Breast epithelium (tissue), 3 donors: ENCODE measurements around the gene FAM177B.
A peak's percentile ranks its signal among the peaks of the same experiment; 100 is the strongest.

Source experiments
- POLR2A ChIP-seq: fragments of 450-650 bp; IDR thresholded peaks from one replicate; pipeline ENCODE4 v1.6.1; 2016; ENCODE audit warnings: antibody characterized with exemption, mild to moderate bottlenecking, moderate library complexity
- POLR2AphosphoS5 ChIP-seq, 3 donors: sonication (generic); formaldehyde crosslinking; IDR thresholded peaks; one replicate each; pipeline ENCODE4 v1.6.1; 2017; ENCODE audit warnings: antibody characterized with exemption in 3 of 3
- TF ChIP-seq, protein P1 (sequence below), 3 donors: fragments of 450-650 bp; IDR thresholded peaks; one replicate each; pipeline ENCODE4 v1.5.1; 2016 to 2017; ENCODE audit warnings: antibody characterized with exemption in 3 of 3, mild to moderate bottlenecking in 3 of 3, moderate library complexity in 3 of 3

DNA sequence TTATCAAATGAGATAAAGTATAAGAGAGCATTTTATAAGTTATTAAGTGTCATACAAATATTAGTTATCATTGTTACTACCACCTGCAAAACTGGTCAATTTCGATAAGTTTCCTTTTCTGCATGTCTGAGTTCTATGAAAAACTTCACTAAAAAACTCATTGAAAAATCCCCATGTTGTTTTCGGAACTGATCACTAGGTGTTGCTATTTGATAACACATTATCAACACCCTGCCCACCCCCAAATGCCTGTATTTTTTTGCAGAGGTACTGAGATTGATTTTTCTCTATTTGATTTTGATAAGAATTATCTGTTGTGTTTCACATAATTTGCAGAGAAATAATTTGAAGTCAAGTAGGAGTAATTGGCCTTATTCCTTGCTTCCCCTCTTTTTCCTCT, 55.7 kb downstream of the FAM177B start:
- TF ChIP-seq, protein P1, sequence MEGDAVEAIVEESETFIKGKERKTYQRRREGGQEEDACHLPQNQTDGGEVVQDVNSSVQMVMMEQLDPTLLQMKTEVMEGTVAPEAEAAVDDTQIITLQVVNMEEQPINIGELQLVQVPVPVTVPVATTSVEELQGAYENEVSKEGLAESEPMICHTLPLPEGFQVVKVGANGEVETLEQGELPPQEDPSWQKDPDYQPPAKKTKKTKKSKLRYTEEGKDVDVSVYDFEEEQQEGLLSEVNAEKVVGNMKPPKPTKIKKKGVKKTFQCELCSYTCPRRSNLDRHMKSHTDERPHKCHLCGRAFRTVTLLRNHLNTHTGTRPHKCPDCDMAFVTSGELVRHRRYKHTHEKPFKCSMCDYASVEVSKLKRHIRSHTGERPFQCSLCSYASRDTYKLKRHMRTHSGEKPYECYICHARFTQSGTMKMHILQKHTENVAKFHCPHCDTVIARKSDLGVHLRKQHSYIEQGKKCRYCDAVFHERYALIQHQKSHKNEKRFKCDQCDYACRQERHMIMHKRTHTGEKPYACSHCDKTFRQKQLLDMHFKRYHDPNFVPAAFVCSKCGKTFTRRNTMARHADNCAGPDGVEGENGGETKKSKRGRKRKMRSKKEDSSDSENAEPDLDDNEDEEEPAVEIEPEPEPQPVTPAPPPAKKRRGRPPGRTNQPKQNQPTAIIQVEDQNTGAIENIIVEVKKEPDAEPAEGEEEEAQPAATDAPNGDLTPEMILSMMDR (IDR thresholded peaks at IDR 0.05): peak in 2 of 3 donors; percentile 40 to 60
- TF ChIP-seq POLR2A (no peak), POLR2AphosphoS5 (IDR thresholded peaks at IDR 0.05) (no peak)
